HCT116 (cell line): ENCODE measurements around the gene LCN2.

Experiments
- ATF3 ChIP-seq: IDR thresholded peaks from 2 replicates; pipeline ENCODE4 v1.6.1; 2012
- CBX3 ChIP-seq: IDR thresholded peaks from 2 replicates; pipeline ENCODE4 v1.6.1; 2012; ENCODE audit warnings: low read depth
- CEBPB ChIP-seq: IDR thresholded peaks from 2 replicates; pipeline ENCODE4 v1.6.1; 2012; ENCODE audit warnings: low read depth
- CTCF ChIP-seq, 3 experiments: fragments of 200-600 bp in 1 of 3; sonication (generic) in 1 of 3; IDR thresholded peaks in 2 of 3; conservative IDR thresholded peaks in 1 of 3; 2 replicates each; pipeline ENCODE4 v1.5.1; 2012 to 2017; ENCODE audit warnings: low read depth in 2 of 3, low read length in 2 of 3, antibody characterized with exemption in 1 of 3, borderline replicate concordance in 1 of 3, control low read depth in 1 of 3, mild to moderate bottlenecking in 1 of 3, mixed read lengths in 1 of 3, mixed run types in 1 of 3, moderate library complexity in 1 of 3; ENCODE audit not compliant: insufficient read depth in 1 of 3
- ELF1 ChIP-seq: IDR thresholded peaks from 2 replicates; pipeline ENCODE4 v1.6.1; 2012; ENCODE audit warnings: low read depth, borderline replicate concordance
- EZH2 ChIP-seq: fragments of 200-600 bp; sonication (generic); IDR thresholded peaks from 2 replicates; pipeline ENCODE4 v1.6.1; 2017; ENCODE audit warnings: antibody characterized with exemption, mixed run types
- FOSL1 ChIP-seq: IDR thresholded peaks from 2 replicates; pipeline ENCODE4 v1.6.1; 2012; ENCODE audit warnings: low read depth
- JUND ChIP-seq: IDR thresholded peaks from 2 replicates; pipeline ENCODE4 v1.6.1; 2012
- MAX ChIP-seq: IDR thresholded peaks from 2 replicates; pipeline ENCODE4 v1.6.1; 2012
- POLR2A ChIP-seq: IDR thresholded peaks from 2 replicates; pipeline ENCODE4 v1.7.0; 2011; ENCODE audit warnings: borderline replicate concordance; ENCODE audit not compliant: insufficient read depth, insufficient read length; ENCODE audit errors: extremely low read depth
- POLR2AphosphoS5 ChIP-seq: IDR thresholded peaks from 2 replicates; pipeline ENCODE4 v1.6.1; 2011; ENCODE audit warnings: mild to moderate bottlenecking, low read depth, low read length, moderate library complexity
- REST ChIP-seq: IDR thresholded peaks from 2 replicates; pipeline ENCODE4 v1.6.1; 2012; ENCODE audit warnings: low read depth
- SIN3A ChIP-seq: IDR thresholded peaks from 2 replicates; pipeline ENCODE4 v1.6.1; 2012; ENCODE audit warnings: low read depth
- SP1 ChIP-seq: IDR thresholded peaks from 2 replicates; pipeline ENCODE4 v1.6.1; 2012; ENCODE audit warnings: low read depth

- no peak for TF ChIP-seq CTCF (IDR thresholded peaks at IDR 0.05 in 2 of 3, conservative IDR thresholded peaks at IDR 0.05 in 1 of 3; ENCODE audit: borderline replicate concordance in 1 of 3, insufficient read depth in 1 of 3, low read depth in 2 of 3, low read length in 2 of 3)
- no peak for TF ChIP-seq ELF1
- TF ChIP-seq POLR2A: no peak
- no peak for TF ChIP-seq JUND
- no peak for TF ChIP-seq CBX3
- no peak for TF ChIP-seq SP1
- TF ChIP-seq REST: no peak
- TF ChIP-seq SIN3A: no peak
- no peak for TF ChIP-seq POLR2AphosphoS5
- no peak for TF ChIP-seq EZH2
- TF ChIP-seq FOSL1: no peak
- TF ChIP-seq MAX: no peak
- TF ChIP-seq CEBPB: no peak
- no peak for TF ChIP-seq ATF3
These were observed 31.2 kb downstream of the LCN2 start for GRCh38 chr9:128180447-128180846.
